NCI-H446 treated with DMSO at 0.1 percent for 48 hours (cell line): ENCODE results near the gene PDP2.

Experiments
- DNase-seq: peaks from one replicate; lab custom pipeline; 2025; lab: John Stamatoyannopoulos, UW

Gene PDP2, protein sequence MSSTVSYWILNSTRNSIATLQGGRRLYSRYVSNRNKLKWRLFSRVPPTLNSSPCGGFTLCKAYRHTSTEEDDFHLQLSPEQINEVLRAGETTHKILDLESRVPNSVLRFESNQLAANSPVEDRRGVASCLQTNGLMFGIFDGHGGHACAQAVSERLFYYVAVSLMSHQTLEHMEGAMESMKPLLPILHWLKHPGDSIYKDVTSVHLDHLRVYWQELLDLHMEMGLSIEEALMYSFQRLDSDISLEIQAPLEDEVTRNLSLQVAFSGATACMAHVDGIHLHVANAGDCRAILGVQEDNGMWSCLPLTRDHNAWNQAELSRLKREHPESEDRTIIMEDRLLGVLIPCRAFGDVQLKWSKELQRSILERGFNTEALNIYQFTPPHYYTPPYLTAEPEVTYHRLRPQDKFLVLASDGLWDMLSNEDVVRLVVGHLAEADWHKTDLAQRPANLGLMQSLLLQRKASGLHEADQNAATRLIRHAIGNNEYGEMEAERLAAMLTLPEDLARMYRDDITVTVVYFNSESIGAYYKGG

DNA sequence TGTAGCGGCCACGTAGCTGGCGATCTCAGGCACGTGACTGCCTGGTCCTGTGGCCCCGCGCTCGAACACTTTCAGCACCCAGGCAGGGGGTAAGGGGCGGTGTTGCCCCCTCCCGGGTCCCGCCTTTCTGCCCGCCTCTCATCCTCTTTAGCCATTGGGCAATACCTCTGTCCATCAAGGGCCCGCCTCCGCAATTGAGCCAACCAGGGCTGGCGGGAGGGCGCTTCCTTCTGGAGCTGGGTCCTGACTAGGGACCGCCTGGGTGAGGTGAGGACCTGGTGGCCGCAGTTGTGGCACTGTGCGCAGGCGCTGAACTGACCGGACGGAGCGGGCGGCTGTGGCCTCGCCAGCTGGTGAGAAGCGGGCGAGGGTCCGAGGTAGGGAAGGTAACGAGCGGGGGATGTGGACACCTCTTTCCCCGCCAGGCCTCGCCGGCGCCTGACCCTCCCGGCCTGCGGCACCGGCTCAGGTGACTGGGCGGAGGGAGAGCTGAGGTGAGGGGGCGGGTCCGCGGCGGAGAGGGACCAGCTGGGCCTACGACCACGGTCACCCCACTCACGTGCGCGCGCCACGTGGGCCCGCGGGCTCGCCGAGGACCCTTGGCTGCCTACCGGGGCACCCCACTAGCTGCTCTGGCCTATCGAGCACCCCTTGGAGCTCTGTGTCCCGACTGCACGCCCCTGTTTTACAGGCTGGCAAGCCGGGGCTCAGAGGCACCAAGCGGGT, at the start of gene PDP2:
Gene PDP2, plus strand, starts transcription at position 228 of the 726 bp plus-strand sequence. CDS start 3,770 bp downstream, outside the sequence.
- DNase-seq: peak; percentile 81

DNA sequence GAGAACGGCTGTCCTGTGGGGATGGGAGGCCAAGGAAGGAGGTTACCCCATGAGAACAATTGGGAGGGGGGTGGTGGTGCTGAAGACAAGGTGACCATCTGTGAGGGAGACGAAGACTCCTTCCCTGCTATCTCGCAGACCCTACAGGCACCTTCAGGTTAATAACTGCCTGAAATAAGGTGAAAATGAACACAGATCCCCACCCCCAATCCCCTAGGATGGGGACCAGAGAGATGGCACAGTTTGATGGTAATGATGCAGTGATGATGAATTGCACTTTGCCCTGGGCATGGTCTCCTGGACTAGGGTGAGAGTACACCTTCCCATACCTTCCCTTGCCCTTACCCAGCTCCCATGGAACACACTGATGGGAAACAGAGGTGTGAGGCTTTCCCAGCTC, 48.1 kb upstream of the PDP2 start:
- no peak for DNase-seq

DNA sequence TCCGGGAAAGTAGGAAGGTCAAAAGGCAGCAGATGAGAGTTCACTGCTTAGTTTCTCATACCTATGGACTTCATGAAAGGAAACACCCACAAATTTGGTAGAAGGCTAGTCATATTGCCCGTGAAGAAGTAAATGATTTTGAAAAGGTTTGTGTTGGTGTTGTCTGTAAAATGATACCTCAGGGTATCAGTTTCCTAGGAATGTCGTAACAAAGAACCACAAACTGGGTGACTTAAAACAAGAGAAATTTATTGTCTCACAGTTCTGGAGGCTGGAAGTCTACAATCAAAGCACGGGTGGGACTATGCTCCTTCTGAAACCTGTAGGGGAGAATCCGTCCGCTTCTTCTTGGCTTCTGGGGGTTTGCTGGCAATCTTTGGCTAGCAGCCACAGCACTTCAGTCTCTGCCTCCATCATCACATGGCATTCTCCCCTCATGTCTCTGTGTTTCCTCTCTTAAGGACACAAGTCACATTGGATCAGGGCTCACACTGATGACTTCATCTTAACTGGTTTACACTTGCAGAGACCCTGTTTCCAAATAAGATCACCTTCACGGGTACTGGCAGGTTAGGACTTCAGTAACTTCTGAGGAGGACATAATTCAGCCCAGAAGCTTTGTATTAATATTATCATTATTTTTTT, 47.5 kb upstream of the PDP2 start:
- DNase-seq: no peak

DNA sequence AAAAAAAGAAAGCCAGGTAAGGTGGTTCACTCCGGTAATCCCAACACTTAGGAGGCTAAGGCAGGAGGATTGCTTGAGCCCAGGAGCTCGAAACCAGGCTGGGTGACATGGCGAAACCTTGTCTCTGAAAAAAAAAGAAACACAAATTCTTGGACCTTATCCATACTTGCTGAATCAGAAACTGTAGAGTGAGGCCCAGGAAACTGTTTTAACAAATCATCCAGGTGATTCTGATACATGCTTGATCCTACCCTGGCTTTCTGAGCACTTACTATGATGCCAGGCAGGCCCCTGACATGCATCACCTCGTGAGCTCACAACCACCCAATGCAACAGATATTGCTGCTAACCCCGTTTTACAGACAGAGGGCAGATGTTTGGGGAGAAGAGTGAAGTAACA, 45.6 kb upstream of the PDP2 start:
- no peak for DNase-seq

DNA sequence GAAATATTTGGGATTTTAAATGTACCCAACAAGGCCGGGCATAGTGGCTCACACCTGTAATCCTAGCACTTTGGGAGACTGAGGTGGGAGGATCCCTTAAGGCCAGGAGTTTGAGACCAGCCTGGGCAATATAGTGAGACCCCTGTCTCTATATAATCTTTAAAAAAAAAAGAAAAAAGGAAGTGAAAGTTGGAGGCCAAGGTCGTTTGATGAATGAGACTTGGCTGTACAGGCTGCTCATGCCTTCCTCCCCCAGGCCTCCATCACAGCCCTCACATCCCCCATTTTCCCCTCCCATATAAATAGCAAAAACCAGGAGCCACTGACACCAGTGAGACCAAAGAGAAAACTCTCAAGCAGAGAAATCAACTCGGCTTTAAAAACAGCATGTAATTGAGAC, 39.4 kb upstream of the PDP2 start:
- DNase-seq: no peak

DNA sequence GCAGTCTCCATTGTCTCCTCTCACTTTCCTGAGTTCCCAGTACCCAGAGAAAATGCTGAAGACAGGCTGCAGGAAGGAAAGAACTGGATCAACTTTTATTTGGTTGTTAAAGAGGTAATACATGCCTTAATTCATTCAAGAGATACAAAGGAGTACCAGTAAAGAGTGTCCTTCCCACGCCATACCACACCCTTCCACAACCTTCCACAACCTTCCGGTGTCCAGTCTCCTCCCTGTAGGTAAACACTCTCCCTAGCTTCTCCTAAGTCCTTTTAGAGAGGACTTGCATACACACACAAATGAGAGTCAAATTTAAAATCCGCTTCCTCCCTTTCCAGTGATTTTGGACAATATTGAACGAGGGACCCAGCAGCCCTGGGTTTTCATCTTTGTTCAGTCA, 38.9 kb upstream of the PDP2 start:
- no peak for DNase-seq

DNA sequence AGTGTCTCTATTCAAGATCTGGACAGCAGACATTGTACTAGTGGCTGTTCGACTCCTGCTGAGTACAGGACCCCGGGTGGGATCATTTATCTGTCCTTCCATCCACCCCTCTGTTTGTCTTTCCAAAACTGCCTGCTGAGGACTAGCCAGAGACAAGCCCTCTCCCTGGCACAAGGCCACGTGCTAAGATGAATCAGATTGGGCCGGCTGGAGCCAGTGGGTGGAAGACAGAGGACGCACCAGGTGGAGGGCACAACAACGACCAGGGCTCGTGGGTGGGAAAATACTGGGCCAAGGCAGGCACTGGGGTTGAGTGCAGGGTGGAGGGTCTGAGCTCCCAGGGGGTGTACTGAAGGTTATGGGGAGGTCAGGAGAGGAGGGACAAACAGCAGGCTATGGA, 37.5 kb upstream of the PDP2 start:
- DNase-seq: no peak

DNA sequence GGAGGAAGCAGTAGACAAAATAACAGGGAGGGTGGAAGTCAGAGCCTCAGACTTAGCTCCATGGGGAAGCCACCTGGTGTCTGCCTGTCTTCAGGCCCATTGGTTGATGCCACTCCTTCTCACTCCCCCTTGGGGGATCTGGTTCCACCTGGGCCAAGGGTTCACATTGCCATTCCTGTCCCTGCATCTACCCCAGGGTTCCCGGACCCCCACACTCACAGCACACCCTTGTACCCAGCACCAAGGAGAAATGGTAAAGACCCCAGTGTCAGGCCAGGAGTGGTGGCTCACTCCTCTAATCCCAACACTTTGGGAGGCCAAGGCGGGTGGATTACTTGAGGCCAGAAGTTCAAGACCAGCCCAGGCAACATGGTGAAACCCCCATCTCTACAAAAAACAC, 37.1 kb upstream of the PDP2 start:
- DNase-seq: no peak

DNA sequence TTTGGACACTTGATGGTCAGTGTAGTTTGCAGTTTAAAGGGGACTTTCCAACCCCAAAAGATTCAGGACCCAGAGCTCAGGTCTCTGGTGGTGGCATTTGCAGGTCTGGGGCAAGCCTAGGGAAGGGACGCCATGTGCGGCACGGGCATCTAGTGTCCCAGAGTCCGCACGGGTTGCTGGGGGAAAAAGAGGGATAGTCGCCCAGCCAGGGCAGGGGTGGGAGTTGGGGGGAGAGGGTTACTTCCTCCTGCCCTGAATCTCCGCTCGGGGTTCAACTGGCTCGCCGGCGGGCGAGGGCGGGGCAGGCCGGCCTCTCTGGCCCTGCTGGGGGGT, 36.3 kb upstream of the PDP2 start:
- DNase-seq: no peak

DNA sequence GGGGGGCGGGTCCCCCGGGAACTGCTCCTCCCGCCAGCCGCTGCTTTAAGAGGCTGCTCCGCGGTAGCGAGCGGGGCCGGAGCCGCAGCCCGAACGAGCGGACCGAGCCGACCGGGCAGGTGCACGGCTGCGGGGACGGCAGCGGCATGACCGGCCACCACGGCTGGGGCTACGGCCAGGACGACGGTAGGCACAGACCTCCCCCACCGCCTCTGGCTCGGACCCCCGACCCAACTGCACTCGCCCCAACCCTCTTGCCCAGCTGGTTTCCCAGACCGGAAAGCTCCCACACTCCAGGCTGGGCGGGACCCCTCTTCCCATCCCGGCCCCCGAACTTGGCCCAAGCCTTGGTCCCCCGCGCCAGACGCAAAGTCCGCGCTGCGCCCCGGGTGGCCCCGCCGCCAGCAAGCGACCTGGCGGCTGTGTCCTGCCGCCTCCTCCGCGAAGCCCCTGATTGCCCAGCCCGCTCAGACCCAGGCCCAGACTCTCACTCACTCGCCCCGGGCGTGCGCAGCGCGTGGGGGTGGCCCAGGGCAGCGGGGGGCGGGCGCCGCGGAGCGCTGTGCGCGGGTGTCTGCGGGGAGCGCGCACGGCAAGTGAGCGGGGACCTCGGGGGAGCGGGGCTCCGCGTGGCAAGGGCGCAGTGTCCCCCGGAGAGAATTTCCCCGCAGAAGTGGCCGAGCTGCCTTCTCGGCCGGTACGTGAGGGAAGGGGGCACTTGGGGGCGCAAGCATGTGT, 35.8 kb upstream of the PDP2 start, which contains the start of gene CA7:
Gene CA7, plus strand, starts transcription at position 73 of the 738 bp plus-strand sequence. Its CDS starts 74 bp downstream, at position 147.
- no peak for DNase-seq

DNA sequence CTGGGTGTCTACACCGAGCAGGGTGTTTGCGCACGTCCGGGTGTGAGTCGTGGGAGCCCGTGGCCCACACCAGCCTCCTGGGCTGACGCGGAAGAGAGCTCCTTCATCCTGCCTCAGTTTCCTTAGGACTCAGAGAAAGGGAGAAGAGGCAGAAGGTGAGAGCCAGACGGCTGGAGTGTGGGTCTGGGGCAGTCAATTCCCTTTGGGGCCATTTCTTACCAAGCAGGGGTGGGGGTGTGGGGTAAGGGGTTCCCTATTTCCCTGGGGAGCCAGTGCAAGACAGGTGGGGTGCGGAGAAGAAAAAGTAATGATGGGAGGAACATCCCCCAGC, 35.3 kb upstream of the PDP2 start:
- no peak for DNase-seq

DNA sequence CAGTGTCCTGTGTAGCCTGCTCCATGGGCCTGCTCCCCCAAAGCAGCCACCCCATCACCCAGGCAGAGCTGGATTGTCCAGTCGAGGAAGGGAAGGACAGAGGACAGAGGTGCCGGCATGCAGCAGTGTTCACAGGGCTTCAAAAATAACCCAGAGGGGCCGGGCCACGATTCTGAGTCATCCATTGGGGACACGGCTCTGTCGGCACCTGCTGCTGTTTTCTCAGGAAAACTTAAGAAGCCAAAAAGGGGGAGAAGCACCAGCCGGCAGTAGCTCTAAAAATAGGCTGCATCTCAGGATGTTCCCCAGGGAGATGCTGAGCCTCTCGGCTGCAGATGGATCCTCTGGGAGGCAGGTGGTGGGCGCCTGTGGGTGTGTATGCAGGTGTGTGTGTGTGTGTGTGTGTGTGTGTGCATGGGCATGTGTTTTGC, 34.5 kb upstream of the PDP2 start:
- DNase-seq: no peak

DNA sequence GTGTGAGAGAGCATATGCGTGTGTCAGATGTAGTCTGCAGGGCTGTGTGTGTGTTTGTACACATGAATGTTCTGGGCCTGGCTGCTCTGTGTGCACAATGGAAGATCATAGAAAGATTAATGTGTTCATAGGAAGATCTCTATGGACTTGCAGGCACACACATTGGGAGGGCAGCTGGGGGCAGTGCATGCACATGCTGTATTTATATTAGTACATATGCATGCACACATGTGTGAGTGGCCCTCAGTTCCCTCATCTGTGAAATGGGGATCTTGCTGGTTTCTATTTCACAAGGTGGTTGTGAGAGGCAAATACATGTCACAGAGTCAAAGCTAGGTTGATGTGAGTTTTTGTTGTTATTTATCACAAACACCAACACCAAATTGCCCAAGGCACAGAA, 34.0 kb upstream of the PDP2 start:
- no peak for DNase-seq

DNA sequence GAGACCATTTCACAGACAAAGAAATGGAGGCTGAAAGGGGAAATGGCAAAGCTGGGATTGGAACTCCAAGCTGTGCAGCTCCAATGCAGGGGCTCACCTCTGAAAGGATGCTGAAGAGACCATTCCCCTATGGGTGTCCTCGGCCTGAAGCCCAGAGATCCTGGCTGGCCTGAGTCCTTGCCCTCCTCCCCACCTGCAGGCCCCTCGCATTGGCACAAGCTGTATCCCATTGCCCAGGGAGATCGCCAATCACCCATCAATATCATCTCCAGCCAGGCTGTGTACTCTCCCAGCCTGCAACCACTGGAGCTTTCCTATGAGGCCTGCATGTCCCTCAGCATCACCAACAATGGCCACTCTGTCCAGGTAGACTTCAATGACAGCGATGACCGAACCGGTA, 33.5 kb upstream of the PDP2 start:
- DNase-seq: no peak

DNA sequence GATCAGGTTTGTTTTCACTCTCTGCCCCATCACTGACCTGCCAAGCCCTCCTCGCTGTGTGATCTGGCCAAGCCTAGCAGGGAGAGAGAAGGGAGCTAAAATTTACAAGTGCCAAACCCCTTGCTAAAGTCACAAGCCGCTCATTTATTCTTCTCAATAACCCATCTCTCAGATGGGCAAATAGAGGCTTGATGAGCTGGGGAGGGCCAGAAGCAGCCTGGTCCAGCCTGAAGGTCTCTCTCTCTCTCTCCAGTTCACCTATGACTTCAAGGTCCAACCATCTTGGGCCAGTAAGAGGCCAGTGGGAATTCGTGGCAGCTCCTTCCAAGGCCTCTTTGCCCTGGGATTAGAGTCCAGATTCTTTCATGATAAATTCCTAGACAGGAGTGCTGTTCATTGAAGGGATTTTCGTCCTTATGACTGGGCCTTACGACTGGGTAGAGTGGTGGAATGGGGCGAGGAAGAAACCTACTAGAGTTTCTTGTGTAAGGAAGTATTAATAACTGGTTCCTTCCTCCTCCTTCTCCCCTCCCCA, 32.7 kb upstream of the PDP2 start:
- DNase-seq: no peak

DNA sequence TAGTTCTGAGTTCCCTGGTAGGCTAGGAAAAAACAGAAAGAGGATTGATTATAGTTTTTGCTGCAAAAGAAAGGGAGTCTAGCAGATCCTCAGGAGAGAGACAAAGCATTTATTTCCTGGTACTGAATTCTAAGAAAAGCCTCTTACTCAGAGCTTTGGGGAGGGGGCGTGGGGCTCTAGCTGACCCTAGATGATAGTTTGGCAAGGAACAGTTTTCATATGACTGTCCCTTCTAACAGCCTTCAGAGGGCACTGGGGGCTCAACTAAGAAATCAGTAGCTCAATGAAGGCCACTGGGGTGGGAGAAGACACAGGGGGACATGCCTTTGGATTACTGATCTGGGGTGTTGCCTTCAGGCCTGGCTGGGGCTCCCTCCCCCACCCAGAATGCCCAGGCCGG, 32.1 kb upstream of the PDP2 start:
- no peak for DNase-seq

DNA sequence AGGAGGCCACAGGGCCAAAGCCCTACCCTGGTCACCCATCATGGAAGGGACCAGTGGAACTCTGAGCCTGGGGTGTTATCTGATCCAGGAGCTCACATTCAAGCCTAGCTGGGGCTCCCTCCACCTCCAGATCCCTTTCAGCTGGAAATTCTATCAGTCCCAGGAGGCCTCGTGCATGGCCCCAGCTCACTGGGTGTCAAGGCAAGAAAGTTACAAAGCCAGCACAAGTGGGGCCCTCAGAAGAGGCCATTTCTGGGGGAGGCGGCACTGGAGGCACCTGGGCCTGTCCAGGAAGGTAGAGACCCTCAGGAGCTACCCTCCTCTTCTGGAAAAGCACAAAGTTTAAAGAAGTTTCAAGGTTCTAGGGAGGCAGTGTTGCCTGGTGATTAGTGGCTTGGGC, 31.3 kb upstream of the PDP2 start:
- no peak for DNase-seq

DNA sequence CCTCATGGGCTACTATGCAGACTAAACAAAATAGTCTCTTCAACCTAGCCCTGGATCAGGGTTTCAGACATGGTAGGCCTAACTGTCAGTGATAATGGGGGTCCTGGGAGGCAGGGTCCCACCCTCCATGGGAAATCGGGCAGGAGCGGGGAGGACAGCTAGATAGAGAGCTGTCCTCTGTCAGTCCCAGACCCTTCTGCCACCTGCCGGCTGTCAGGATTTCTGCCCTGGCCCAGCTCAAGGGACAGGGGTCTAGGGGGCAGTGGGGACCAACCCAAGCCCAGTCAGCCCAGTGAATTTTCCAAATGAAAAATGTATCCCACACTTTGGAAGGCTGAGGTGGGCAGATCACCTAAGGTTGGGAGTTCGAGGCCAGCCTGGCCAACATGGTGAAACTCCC, 30.8 kb upstream of the PDP2 start:
- DNase-seq: no peak

DNA sequence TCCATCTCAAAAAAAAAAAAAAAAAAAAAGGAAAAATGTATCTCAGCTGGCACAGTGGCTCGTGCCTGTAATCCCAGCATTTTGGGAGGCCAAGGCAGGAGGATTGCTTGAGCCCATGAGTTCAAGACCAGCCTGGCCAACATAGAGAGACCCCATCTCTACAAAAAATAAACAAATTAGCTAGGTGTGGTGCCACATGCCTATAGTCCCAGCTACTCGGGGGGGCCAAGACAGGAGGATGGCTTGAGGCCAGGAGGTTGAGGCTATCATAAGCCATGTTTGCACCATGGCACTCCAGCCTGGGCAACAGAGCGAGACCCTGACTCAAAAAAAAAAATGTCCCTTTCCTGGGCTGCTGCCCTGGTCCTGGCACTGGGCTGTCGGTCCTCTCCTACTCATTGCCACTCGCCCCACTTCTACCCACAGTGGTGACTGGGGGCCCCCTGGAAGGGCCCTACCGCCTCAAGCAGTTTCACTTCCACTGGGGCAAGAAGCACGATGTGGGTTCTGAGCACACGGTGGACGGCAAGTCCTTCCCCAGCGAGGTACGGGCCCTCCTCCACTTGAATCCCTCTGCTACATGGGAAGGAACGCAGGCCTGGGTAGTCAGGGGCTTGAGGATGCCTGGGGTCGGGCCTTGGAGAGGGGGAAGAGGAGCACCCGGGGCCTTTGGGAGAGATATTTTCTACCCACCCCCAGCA, 30.1 kb upstream of the PDP2 start:
- no peak for DNase-seq

DNA sequence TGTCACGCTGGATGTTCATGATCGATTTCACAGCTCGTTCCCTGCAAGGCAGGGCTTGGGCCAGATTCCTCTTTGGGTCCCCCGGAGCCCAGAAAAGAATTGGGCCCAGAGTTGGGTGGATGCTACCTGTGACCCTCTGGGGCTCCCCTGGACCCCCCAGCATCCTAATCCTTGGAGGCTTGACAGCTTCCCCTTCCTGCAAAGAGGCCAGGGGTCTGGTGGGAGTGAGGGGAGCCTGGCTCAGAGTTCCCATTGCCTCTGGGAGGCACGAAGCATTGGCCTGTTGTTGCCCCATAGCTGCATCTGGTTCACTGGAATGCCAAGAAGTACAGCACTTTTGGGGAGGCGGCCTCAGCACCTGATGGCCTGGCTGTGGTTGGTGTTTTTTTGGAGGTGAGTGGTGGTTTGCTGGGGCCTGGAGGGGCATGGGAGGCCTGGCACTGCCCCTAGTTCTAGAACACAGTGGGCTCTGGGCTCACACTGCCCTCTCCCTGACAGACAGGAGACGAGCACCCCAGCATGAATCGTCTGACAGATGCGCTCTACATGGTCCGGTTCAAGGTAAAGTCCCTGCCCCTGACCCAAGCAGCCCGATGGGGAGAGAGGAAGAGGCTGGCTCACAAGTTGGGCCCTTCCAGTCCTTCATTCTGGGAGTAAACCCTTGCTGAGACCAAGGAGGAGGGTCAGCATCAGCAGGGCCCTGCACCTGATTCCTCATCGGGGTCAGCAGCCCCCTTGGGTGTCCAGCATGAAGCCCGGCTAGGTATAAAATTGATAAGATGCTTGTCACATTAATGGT, 28.9 kb upstream of the PDP2 start:
- no peak for DNase-seq
